Daoy (cell line): ENCODE results near the gene MARCHF2. TPM values are rescaled to one million over a fixed set of nuclear protein-coding genes. Genes with fewer than 3 reads are reported as not detected.

Experiments
- DNase-seq: peaks from one replicate; pipeline ENCODE4 v3.0.0-alpha.2; 2015; ENCODE audit warnings: low read depth
- total RNA-seq: library from RNA; depleted of rRNA; stranded (reverse); fragments of >200 nt; shearing (Covaris generic); gene quantifications from 2 replicates; pipeline ENCODE4 v1.2.3, GENCODE V29; 2014; rRNA removed

Gene MARCHF2
- total RNA-seq, 1 experiment from 2014 or later = 17.8 TPM

GRCh38 chr19:8477889-8478288 lies 64.8 kb downstream of the MARCHF2 start:
- no peak for DNase-seq

- DNase-seq = no peak
Observed at GRCh38 chr19:8478598-8478997, 65.5 kb downstream of the MARCHF2 start.

GRCh38 chr19:8481201-8481600 lies 68.1 kb downstream of the MARCHF2 start:
- DNase-seq = no peak

DNA sequence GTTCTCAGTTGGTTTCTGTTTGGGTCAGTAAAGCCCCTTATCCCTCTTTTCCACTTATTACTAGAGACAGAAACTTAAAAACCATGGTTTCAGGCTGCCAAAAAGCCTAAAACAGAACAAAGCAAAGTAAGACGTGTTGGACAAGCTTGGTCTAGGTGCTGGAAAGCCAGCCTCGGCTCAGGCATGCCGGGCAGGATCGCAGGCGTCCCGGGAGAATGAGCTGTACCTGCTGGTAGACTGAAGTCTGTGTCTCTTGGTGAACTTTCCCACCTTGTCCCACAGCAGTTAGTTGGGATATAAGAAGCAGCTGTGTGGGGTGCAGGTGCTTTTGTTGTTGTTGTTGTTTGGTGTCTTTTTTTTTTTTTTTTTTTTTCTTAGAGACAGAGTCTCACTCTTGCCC lies 68.5 kb downstream of the MARCHF2 start:
- no peak for DNase-seq

GRCh38 chr19:8482696-8483095 lies 69.6 kb downstream of the MARCHF2 start:
- DNase-seq = no peak

- no peak for DNase-seq
Observed at GRCh38 chr19:8483165-8483564, 70.1 kb downstream of the MARCHF2 start.

- no peak for DNase-seq
Observed at GRCh38 chr19:8484331-8484894, 71.3 kb downstream of the MARCHF2 start.

DNA sequence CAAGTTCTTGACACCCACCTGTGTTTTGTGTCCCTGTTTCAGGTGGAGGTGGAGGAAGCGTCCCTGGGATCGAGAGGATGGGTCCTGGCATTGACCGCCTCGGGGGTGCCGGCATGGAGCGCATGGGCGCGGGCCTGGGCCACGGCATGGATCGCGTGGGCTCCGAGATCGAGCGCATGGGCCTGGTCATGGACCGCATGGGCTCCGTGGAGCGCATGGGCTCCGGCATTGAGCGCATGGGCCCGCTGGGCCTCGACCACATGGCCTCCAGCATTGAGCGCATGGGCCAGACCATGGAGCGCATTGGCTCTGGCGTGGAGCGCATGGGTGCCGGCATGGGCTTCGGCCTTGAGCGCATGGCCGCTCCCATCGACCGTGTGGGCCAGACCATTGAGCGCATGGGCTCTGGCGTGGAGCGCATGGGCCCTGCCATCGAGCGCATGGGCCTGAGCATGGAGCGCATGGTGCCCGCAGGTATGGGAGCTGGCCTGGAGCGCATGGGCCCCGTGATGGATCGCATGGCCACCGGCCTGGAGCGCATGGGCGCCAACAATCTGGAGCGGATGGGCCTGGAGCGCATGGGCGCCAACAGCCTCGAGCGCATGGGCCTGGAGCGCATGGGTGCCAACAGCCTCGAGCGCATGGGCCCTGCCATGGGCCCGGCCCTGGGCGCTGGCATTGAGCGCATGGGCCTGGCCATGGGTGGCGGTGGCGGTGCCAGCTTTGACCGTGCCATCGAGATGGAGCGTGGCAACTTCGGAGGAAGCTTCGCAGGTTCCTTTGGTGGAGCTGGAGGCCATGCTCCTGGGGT lies 72.7 kb downstream of the MARCHF2 start:
- no peak for DNase-seq

- DNase-seq = no peak
Observed at GRCh38 chr19:8486661-8487136, 73.6 kb downstream of the MARCHF2 start.

GRCh38 chr19:8487137-8487851 lies 74.2 kb downstream of the MARCHF2 start:
- DNase-seq = no peak

DNA sequence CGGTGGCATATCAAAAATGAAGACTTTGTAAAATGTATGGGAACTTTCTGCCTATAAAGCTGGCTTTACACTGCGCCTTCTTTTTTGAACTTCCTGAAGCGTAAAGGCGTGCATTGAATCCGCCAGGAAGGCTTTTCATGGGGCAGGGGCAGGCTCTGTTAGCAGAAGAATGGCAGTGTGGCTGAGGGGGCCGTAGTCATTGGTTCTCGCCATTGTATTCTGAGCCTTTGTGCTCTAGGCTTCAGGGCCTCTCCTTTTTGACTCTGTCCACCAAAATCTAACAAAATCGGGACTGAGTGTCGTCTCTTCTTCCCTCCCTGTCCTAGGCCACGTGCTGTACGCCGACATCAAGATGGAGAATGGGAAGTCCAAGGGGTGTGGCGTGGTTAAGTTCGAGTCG lies 75.3 kb downstream of the MARCHF2 start:
- DNase-seq = no peak

Other genes starting within 250 kb of the MARCHF2 start
- gene CERS4, start 203.9 kb upstream of the MARCHF2 start, total RNA-seq = 12.1 and 14.6 TPM in 2 replicates
- gene CD320, start 104.9 kb upstream of the MARCHF2 start, total RNA-seq = 108 TPM in 2 replicates
- gene NDUFA7, start 91.9 kb upstream of the MARCHF2 start, total RNA-seq = 17.0 and 22.6 TPM in 2 replicates
- gene RPS28, start 91.8 kb upstream of the MARCHF2 start, total RNA-seq = 153 and 281 TPM in 2 replicates
- gene KANK3, start 70.0 kb upstream of the MARCHF2 start, total RNA-seq = 0.40 TPM in 1 of 2 replicates, not detected in the other
- 0.86 TPM in 1 of 2 replicates, not detected in the other for gene ANGPTL4, start 49.1 kb upstream of the MARCHF2 start, total RNA-seq
- gene RAB11B, start 22.9 kb upstream of the MARCHF2 start, total RNA-seq = 3.5 and 9.0 TPM in 2 replicates
- 140 and 162 TPM in 2 replicates for gene HNRNPM, start 31.7 kb downstream of the MARCHF2 start, total RNA-seq
- gene PRAM1, start 89.3 kb downstream of the MARCHF2 start, total RNA-seq = not detected in 2 replicates
- 5.7 and 6.8 TPM in 2 replicates for gene ZNF414, start 100.9 kb downstream of the MARCHF2 start, total RNA-seq
- gene MYO1F, start 164.1 kb downstream of the MARCHF2 start, total RNA-seq = 0.24 TPM in 1 of 2 replicates, not detected in the other
- 3.1 and 6.6 TPM in 2 replicates for gene ADAMTS10, start 197.4 kb downstream of the MARCHF2 start, total RNA-seq
- not detected in 2 replicates for gene NFILZ, start 217.3 kb downstream of the MARCHF2 start, total RNA-seq